ENCODE results near the gene ANKRD33B.
"Not testable (repeated sequence)": the region's sequence is repeated elsewhere in the genome, so short reads cannot be mapped to it uniquely, and the experiment has no call there.

Gene ANKRD33B

GRCh38 chr5:10612251-10612650 is 48.4 kb downstream of the ANKRD33B start:
- no peak for DNase-seq (ENCODE audit: extremely low read depth in 1 of 2, low read depth in 1 of 2)

- no peak for DNase-seq (ENCODE audit: extremely low read depth in 1 of 2, low read depth in 1 of 2)
Observed at GRCh38 chr5:10615693-10616092, 51.8 kb downstream of the ANKRD33B start.

GRCh38 chr5:10617103-10617502 is 53.2 kb downstream of the ANKRD33B start:
- no peak for DNase-seq (ENCODE audit: extremely low read depth in 1 of 2, low read depth in 1 of 2)

- no peak for DNase-seq (ENCODE audit: extremely low read depth in 1 of 2, low read depth in 1 of 2)
Observed at GRCh38 chr5:10618311-10618710, 54.4 kb downstream of the ANKRD33B start.

- DNase-seq (ENCODE audit: extremely low read depth in 1 of 2, low read depth in 1 of 2) = no peak
Observed at GRCh38 chr5:10619649-10620048, 55.8 kb downstream of the ANKRD33B start.

- no peak for DNase-seq (ENCODE audit: extremely low read depth in 1 of 2, low read depth in 1 of 2)
Observed at GRCh38 chr5:10620346-10620745, 56.5 kb downstream of the ANKRD33B start.

- no peak for DNase-seq (ENCODE audit: extremely low read depth in 1 of 2, low read depth in 1 of 2)
Observed at GRCh38 chr5:10621832-10622231, 58.0 kb downstream of the ANKRD33B start.

GRCh38 chr5:10622810-10623209 is 58.9 kb downstream of the ANKRD33B start:
- DNase-seq (ENCODE audit: extremely low read depth in 1 of 2, low read depth in 1 of 2) = no peak

GRCh38 chr5:10623305-10623910 is 59.5 kb downstream of the ANKRD33B start:
- no peak for DNase-seq (ENCODE audit: extremely low read depth in 1 of 2, low read depth in 1 of 2)

- DNase-seq (ENCODE audit: extremely low read depth in 1 of 2, low read depth in 1 of 2) = no peak
Observed at GRCh38 chr5:10624206-10624605, 60.3 kb downstream of the ANKRD33B start.

GRCh38 chr5:10624679-10625078 is 60.8 kb downstream of the ANKRD33B start:
- DNase-seq (ENCODE audit: extremely low read depth in 1 of 2, low read depth in 1 of 2) = no peak

GRCh38 chr5:10625700-10626472 is 62.0 kb downstream of the ANKRD33B start:
- DNase-seq (ENCODE audit: extremely low read depth in 1 of 2, low read depth in 1 of 2) = no peak

- DNase-seq (ENCODE audit: extremely low read depth in 1 of 2, low read depth in 1 of 2) = no peak
Observed at GRCh38 chr5:10626473-10627013, 62.7 kb downstream of the ANKRD33B start.

GRCh38 chr5:10627160-10627701 is 63.4 kb downstream of the ANKRD33B start:
- DNase-seq (ENCODE audit: extremely low read depth in 1 of 2, low read depth in 1 of 2) = no peak

GRCh38 chr5:10628601-10629000 is 64.7 kb downstream of the ANKRD33B start:
- DNase-seq (ENCODE audit: extremely low read depth in 1 of 2, low read depth in 1 of 2) = no peak

- no peak for DNase-seq (ENCODE audit: extremely low read depth in 1 of 2, low read depth in 1 of 2)
Observed at GRCh38 chr5:10629682-10630081, 65.8 kb downstream of the ANKRD33B start.

- DNase-seq (ENCODE audit: extremely low read depth in 1 of 2, low read depth in 1 of 2) = no peak
Observed at GRCh38 chr5:10630126-10630525, 66.3 kb downstream of the ANKRD33B start.

- DNase-seq (ENCODE audit: extremely low read depth in 1 of 2, low read depth in 1 of 2) = not testable (repeated sequence)
Observed at GRCh38 chr5:10630744-10631143, 66.9 kb downstream of the ANKRD33B start.

GRCh38 chr5:10631316-10631996 is 67.6 kb downstream of the ANKRD33B start:
- no peak for DNase-seq (ENCODE audit: extremely low read depth in 1 of 2, low read depth in 1 of 2)

GRCh38 chr5:10632110-10632761 is 68.4 kb downstream of the ANKRD33B start:
- DNase-seq (ENCODE audit: extremely low read depth in 1 of 2, low read depth in 1 of 2) = peak; percentile 39 to 65

Measured in stimulated activated CD8-positive, alpha-beta memory T cell treated with anti-CD3 and anti-CD28 coated beads, Interleukin-7, amount 100 ng/mL, for 48 hours (primary cell).